T47D (cell line): Measurements from ENCODE around the gene MTNR1A.
"Not testable (repeated sequence)": the region's sequence is repeated elsewhere in the genome, so short reads cannot be mapped to it uniquely, and the experiment has no call there.

ENCODE experiments used
- DNase-seq, 2 experiments: peaks; one replicate each; pipeline versions ENCODE4 v3.0.0 to v3.0.0-alpha.2; 2011 to 2012; ENCODE audit warnings: low read depth in 1 of 2, low spot score in 1 of 2
- JUND ChIP-seq: IDR thresholded peaks from 2 replicates; pipeline ENCODE4 v1.6.1; 2012; ENCODE audit warnings: low read depth
- in situ Hi-C: cut with HindIII; loops from 2 replicates; pipeline ENCODE4 v1.10.0; 2016; ENCODE audit warnings: low sequenced_read_pairs, low pct_unique_long_range_greater_than_20kb

MTNR1A gene

GRCh38 chr4:186554539-186554913 is 841 bp downstream of the MTNR1A start:
- in situ Hi-C loops = no loop called here
- DNase-seq = peak; percentile 44 to 71

GRCh38 chr4:186553717-186554116 is 1.6 kb downstream of the MTNR1A start:
- no peak for TF ChIP-seq JUND
- DNase-seq = peak in 1 of 2 experiments; percentile 47
- in situ Hi-C loops = no loop called here

More at GRCh38 chr4:186554539-186554913, 841 bp downstream of the MTNR1A start:
- no peak for TF ChIP-seq JUND

GRCh38 chr4:186551849-186552248 is 3.5 kb downstream of the MTNR1A start:
- DNase-seq = no peak
- no peak for TF ChIP-seq JUND
- in situ Hi-C loops = no loop called here

GRCh38 chr4:186545436-186545835 is 9.9 kb downstream of the MTNR1A start:
- no peak for TF ChIP-seq JUND
- in situ Hi-C loops = no loop called here
- no peak for DNase-seq

GRCh38 chr4:186543206-186543605 is 12.2 kb downstream of the MTNR1A start:
- in situ Hi-C loops = no loop called here
- no peak for TF ChIP-seq JUND
- no peak for DNase-seq

GRCh38 chr4:186541801-186542200 is 13.6 kb downstream of the MTNR1A start:
- in situ Hi-C loops = no loop called here
- no peak for TF ChIP-seq JUND

GRCh38 chr4:186537843-186538521 is 17.4 kb downstream of the MTNR1A start:
- no peak for TF ChIP-seq JUND
- in situ Hi-C loops = no loop called here
- no peak for DNase-seq

More at GRCh38 chr4:186541801-186542200, 13.6 kb downstream of the MTNR1A start:
- DNase-seq = no peak

- in situ Hi-C loops = no loop called here
- DNase-seq = peak in 1 of 2 experiments; percentile 19
- TF ChIP-seq JUND = no peak
Observed at GRCh38 chr4:186536285-186536684, 19.1 kb downstream of the MTNR1A start.

GRCh38 chr4:186534056-186534455 is 21.3 kb downstream of the MTNR1A start:
- peak in 1 of 2 experiments; percentile 14 for DNase-seq
- no peak for TF ChIP-seq JUND
- in situ Hi-C loops = no loop called here

- DNase-seq, in situ Hi-C loops: not testable (repeated sequence)
Observed at GRCh38 chr4:186523927-186524326, 31.4 kb downstream of the MTNR1A start.

- DNase-seq = no peak
- in situ Hi-C loops = no loop called here
- TF ChIP-seq JUND = no peak
Observed at GRCh38 chr4:186516287-186516686, 39.1 kb downstream of the MTNR1A start.

- TF ChIP-seq JUND = no peak
- in situ Hi-C loops = no loop called here
- no peak for DNase-seq
Observed at GRCh38 chr4:186514271-186514950, 41.0 kb downstream of the MTNR1A start.

- DNase-seq, in situ Hi-C loops: not testable (repeated sequence)
Observed at GRCh38 chr4:186504771-186505170, 50.6 kb downstream of the MTNR1A start.

GRCh38 chr4:186502231-186502630 is 53.1 kb downstream of the MTNR1A start:
- in situ Hi-C loops = no loop called here

More at GRCh38 chr4:186502231-186502630, 53.1 kb downstream of the MTNR1A start:
- DNase-seq = no peak
- TF ChIP-seq JUND = no peak
